ENCODE results near the gene PLEKHG4B. TPM values are rescaled to one million over a fixed set of nuclear protein-coding genes. Genes with fewer than 3 reads are reported as not detected.

Gene PLEKHG4B
- total and polyA plus RNA-seq, 2 of the 8 experiments (the other 6 are each of a cell fraction or from before 2014, with no cell fraction given) = 31.1 to 43.6 TPM

GRCh38 chr5:79821-80220, 12.1 kb upstream of the PLEKHG4B start:
- no peak for FAIRE-seq
- TF ChIP-seq KDM1A (IDR thresholded peaks at IDR 0.05; ENCODE audit: borderline replicate concordance, low read length) (no peak), TAF7 (optimal IDR thresholded peaks at IDR 0.05; ENCODE audit: borderline replicate concordance, low read depth, low read length) (no peak), BRCA1 (IDR thresholded peaks at IDR 0.05; ENCODE audit: low read depth, low read length) (no peak), RFX5 (IDR thresholded peaks at IDR 0.05; ENCODE audit: borderline replicate concordance, low read depth, low read length) (no peak), EP300 (IDR thresholded peaks at IDR 0.05; ENCODE audit: borderline replicate concordance in 1 of 2, low read depth in 2 of 2, low read length in 2 of 2) (no peak), RXRA (IDR thresholded peaks at IDR 0.05; ENCODE audit: insufficient read depth, low read depth, low read length) (no peak), EZH2 (IDR thresholded peaks at IDR 0.05; ENCODE audit: low read depth, low read length, severe bottlenecking) (no peak), KDM4A (IDR thresholded peaks at IDR 0.05; ENCODE audit: low read depth, low read length, severe bottlenecking) (no peak), BCL11A (IDR thresholded peaks at IDR 0.05; ENCODE audit: low read depth in 2 of 2, low read length in 2 of 2) (no peak), JUN (IDR thresholded peaks at IDR 0.05; ENCODE audit: low read depth, low read length) (no peak), SP4 (IDR thresholded peaks at IDR 0.05; ENCODE audit: low read length) (no peak), KDM5A (IDR thresholded peaks at IDR 0.05; ENCODE audit: low read length) (no peak), POLR2A (IDR thresholded peaks at IDR 0.05; ENCODE audit: control extremely low read depth in 1 of 2, low read depth in 2 of 2, low read length in 2 of 2) (no peak), NRF1 (IDR thresholded peaks at IDR 0.05; ENCODE audit: low read depth, low read length) (no peak)

More at GRCh38 chr5:79821-80220, 12.1 kb upstream of the PLEKHG4B start:
- WGBS, 2 experiments (ENCODE audit: extremely low coverage in 1 of 2, insufficient coverage in 1 of 2, insufficient read length in 1 of 2, insufficient replicate concordance in 2 of 2, low coverage in 1 of 2, low lambda C conversion rate in 2 of 2, missing lambda C conversion rate in 1 of 2) = 100% methylated on average over 5 of the region's 5 CpGs; no CpG with 5 or more reads in 1 of the 2 experiments
- Histone ChIP-seq H4K91ac (replicated peaks; ENCODE audit: insufficient read length, low read length) (no peak overlapping the region), H3K79me2 (ENCODE audit: control insufficient read depth in 1 of 2, insufficient read depth in 2 of 2, low read length in 2 of 2) (no peaks in the 10 kb centered on the region), H2BK5ac (ENCODE audit: low read depth, low read length) (no peak overlapping the region), H4K5ac (ENCODE audit: insufficient read length, low read depth, low read length) (no peak overlapping the region), H4K8ac (ENCODE audit: extremely low read depth, insufficient read depth, low read length) (no peak overlapping the region), H3K23ac (ENCODE audit: insufficient read length) (no peak overlapping the region), H2AK5ac (ENCODE audit: low read depth, low read length) (no peak overlapping the region), H2BK120ac (replicated peaks; ENCODE audit: low read depth, low read length) (no peak overlapping the region), H3K27me3 (replicated peaks in 1 of 4; ENCODE audit: control insufficient read depth in 3 of 4, extremely low read depth in 1 of 4, insufficient read depth in 3 of 4, low read length in 3 of 4) (no peaks in the 10 kb centered on the region; a peak in 1 of 7 replicates), H3K56ac (replicated peaks; ENCODE audit: insufficient read length, low read depth, low read length) (no peak overlapping the region), H2AFZ (ENCODE audit: low read length) (no peak overlapping the region), H3K4me2 (ENCODE audit: insufficient read depth in 1 of 2, low read depth in 2 of 2, low read length in 2 of 2) (no peak overlapping the region), H3K4ac (replicated peaks; ENCODE audit: insufficient read length, low read depth, low read length) (no peak overlapping the region), H3K14ac (ENCODE audit: insufficient read length) (no peak overlapping the region), H2BK15ac (ENCODE audit: low read length) (no peak overlapping the region), H3K9ac (replicated peaks in 1 of 4; ENCODE audit: extremely low read depth in 1 of 4, low read depth in 3 of 4, low read length in 3 of 4) (no peak overlapping the region), H3K79me1 (ENCODE audit: low read depth, low read length) (no peaks in the 10 kb centered on the region; the same call in 1 of the 2 replicates), H4K20me1 (replicated peaks in 1 of 2; ENCODE audit: control insufficient read depth in 1 of 2, insufficient read depth in 2 of 2, low read length in 2 of 2) (peaks cover 0 to 3% of the 10 kb centered on the region in 2 experiments), H3K4me3 (ENCODE audit: extremely low read depth in 1 of 4, insufficient read depth in 2 of 4, low read depth in 3 of 4, low read length in 4 of 4) (no peak overlapping the region), H3K9me3 (ENCODE audit: insufficient read depth in 2 of 2, low read depth in 1 of 2, low read length in 1 of 2) (no peaks in the 10 kb centered on the region), H3K27ac (ENCODE audit: low read depth, low read length) (no peak overlapping the region), H2BK20ac (ENCODE audit: low read length) (no peak overlapping the region), H3K18ac (ENCODE audit: extremely low read depth, low read length) (no peak overlapping the region), H3K23me2 (ENCODE audit: low read depth, low read length) (no peaks in the 10 kb centered on the region), H2BK12ac (ENCODE audit: low read depth, low read length) (no peak overlapping the region), H3K4me1 (replicated peaks in 1 of 4; ENCODE audit: control insufficient read depth in 3 of 4, insufficient read depth in 4 of 4, low read length in 3 of 4) (peaks cover 3 to 28% (median 17%) of the 10 kb centered on the region in 4 experiments), H3K36me3 (ENCODE audit: control insufficient read depth in 2 of 4, insufficient read depth in 4 of 4, low read length in 3 of 4) (no peaks in the 10 kb centered on the region)
- no peak for DNase-seq (ENCODE audit: low read depth in 1 of 2, low spot score in 2 of 2)
- ChIA-PET POLR2A (ENCODE audit: partially characterized antibody) (interaction anchor here (1.0 to 5.2 kb wide), 3 partner anchors 12 to 90 kb away, joined by 3 to 65 read pairs (median 3); partner anchors contain the start of gene PLEKHG4B), CTCF (ENCODE audit: partially characterized antibody) (interaction anchor here (0.7 to 1.6 kb wide), 4 partner anchors 9 to 109 kb away, joined by 3 to 4 read pairs (median 4); no protein-coding TSS in a partner anchor)
